Measurements from ENCODE around the gene KLK1. TPM values are rescaled to one million over a fixed set of nuclear protein-coding genes. Genes with fewer than 3 reads are reported as not detected.

KLK1 gene
- polyA plus RNA-seq, 3 donors, result 0.66 to 0.72 TPM; not detected in 1

- no peak overlapping the region for H3K4me3 Mint-ChIP-seq
- DNase-seq, result no peak
Observed at GRCh38 chr19:50808856-50809255, 14.7 kb downstream of the KLK1 start.

GRCh38 chr19:50804420-50805272 lies 18.9 kb downstream of the KLK1 start:
- Mint-ChIP-seq H3K4me1 (peaks cover 22% of the 10 kb centered on the region), H3K4me3 (peak overlapping the region; percentile 98 to 100), H3K36me3 (peaks cover 13 to 23% of the 10 kb centered on the region in 2 donors), H3K27ac (peak overlapping the region; percentile 99 to 100 (median 100)), H3K27me3 (ENCODE audit: low read depth in 3 of 3) (peaks cover 4 to 5% (median 5%) of the 10 kb centered on the region in 3 donors), H3K9me3 (no peaks in the 10 kb centered on the region)
- peak overlapping the region; percentile 90 to 98 for H3K27ac ChIP-seq (ENCODE audit: low read depth in 1 of 2, low read length in 2 of 2)
- H3K4me3 ChIP-seq (replicated peaks in 1 of 3; ENCODE audit: low read depth in 2 of 3, low read length in 3 of 3), result peak overlapping the region; percentile 69 to 99 (median 69)
- H3K4me2 ChIP-seq (replicated peaks; ENCODE audit: extremely low read depth, low read length, poor library complexity, severe bottlenecking), result peak overlapping the region; percentile 90
- peaks cover 41% of the 10 kb centered on the region for H3K79me2 ChIP-seq (ENCODE audit: insufficient read depth, low read length)
- intact Hi-C loops (cut with micrococcal nuclease), result loop anchor here (5.0 to 10.0 kb wide), 4 partner anchors 292 to 780 kb away; partner anchors contain the start of genes KCNC3 (in 2 of the 2), ASPDH (in 1 of the 2), JOSD2 (in 1 of the 2) and VRK3 (in 1 of the 2)
- H3K4me1 ChIP-seq (ENCODE audit: control insufficient read depth in 1 of 2, insufficient read depth in 2 of 2, low read length in 2 of 2), result peaks cover 18 to 20% of the 10 kb centered on the region in 2 donors
- H4K20me1 ChIP-seq (ENCODE audit: insufficient read depth, low read length), result no peaks in the 10 kb centered on the region
- peak; percentile 93 to 96 (median 96) for DNase-seq
- WGBS (ENCODE audit: insufficient coverage), result under 1% methylated on average over 60 of the region's 62 CpGs
- H3K27me3 ChIP-seq (ENCODE audit: control insufficient read depth in 2 of 2, insufficient read depth in 2 of 2, low read length in 2 of 2), result no peaks in the 10 kb centered on the region
- H3K9ac ChIP-seq (ENCODE audit: insufficient read depth, low read length, poor library complexity, severe bottlenecking), result peak overlapping the region; percentile 90
- peaks cover 5 to 8% of the 10 kb centered on the region in 2 donors for H3K36me3 ChIP-seq (replicated peaks in 1 of 2; ENCODE audit: control insufficient read depth in 1 of 2, insufficient read depth in 2 of 2, low read length in 2 of 2)
- peak overlapping the region; percentile 98 for H2AFZ ChIP-seq (ENCODE audit: insufficient read depth, low read depth, low read length, poor library complexity, severe bottlenecking)
- H3K9me3 ChIP-seq (replicated peaks in 1 of 2; ENCODE audit: control insufficient read depth in 1 of 2, insufficient read depth in 1 of 2, low read length in 2 of 2), result no peaks in the 10 kb centered on the region
- TF ChIP-seq, protein P1, sequence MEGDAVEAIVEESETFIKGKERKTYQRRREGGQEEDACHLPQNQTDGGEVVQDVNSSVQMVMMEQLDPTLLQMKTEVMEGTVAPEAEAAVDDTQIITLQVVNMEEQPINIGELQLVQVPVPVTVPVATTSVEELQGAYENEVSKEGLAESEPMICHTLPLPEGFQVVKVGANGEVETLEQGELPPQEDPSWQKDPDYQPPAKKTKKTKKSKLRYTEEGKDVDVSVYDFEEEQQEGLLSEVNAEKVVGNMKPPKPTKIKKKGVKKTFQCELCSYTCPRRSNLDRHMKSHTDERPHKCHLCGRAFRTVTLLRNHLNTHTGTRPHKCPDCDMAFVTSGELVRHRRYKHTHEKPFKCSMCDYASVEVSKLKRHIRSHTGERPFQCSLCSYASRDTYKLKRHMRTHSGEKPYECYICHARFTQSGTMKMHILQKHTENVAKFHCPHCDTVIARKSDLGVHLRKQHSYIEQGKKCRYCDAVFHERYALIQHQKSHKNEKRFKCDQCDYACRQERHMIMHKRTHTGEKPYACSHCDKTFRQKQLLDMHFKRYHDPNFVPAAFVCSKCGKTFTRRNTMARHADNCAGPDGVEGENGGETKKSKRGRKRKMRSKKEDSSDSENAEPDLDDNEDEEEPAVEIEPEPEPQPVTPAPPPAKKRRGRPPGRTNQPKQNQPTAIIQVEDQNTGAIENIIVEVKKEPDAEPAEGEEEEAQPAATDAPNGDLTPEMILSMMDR (IDR thresholded peaks at IDR 0.05), result no peak

More at GRCh38 chr19:50808856-50809255, 14.7 kb downstream of the KLK1 start:
- TF ChIP-seq, protein P1 (IDR thresholded peaks at IDR 0.05), result no peak
- H2AFZ ChIP-seq (ENCODE audit: insufficient read depth, low read depth, low read length, poor library complexity, severe bottlenecking), result no peak overlapping the region
- WGBS (ENCODE audit: insufficient coverage), result no CpG with 5 or more reads among the region's 1 CpG
- H3K9ac ChIP-seq (ENCODE audit: insufficient read depth, low read length, poor library complexity, severe bottlenecking), result no peak overlapping the region
- H3K36me3 Mint-ChIP-seq, result no peaks in the 10 kb centered on the region
- peaks cover 7% of the 10 kb centered on the region for H3K79me2 ChIP-seq (ENCODE audit: insufficient read depth, low read length)
- no peak overlapping the region for H3K27ac ChIP-seq (ENCODE audit: low read depth in 1 of 2, low read length in 2 of 2)
- no peak overlapping the region for H3K27ac Mint-ChIP-seq
- H3K9me3 ChIP-seq (replicated peaks in 1 of 2; ENCODE audit: control insufficient read depth in 1 of 2, insufficient read depth in 1 of 2, low read length in 2 of 2), result no peaks in the 10 kb centered on the region
- H3K4me1 ChIP-seq (ENCODE audit: control insufficient read depth in 1 of 2, insufficient read depth in 2 of 2, low read length in 2 of 2), result peaks cover 6 to 9% of the 10 kb centered on the region in 2 donors
- peaks cover 8 to 26% (median 14%) of the 10 kb centered on the region in 3 donors for H3K27me3 Mint-ChIP-seq (ENCODE audit: low read depth in 3 of 3)
- intact Hi-C loops (cut with micrococcal nuclease), result loop anchor here (10.0 kb wide), 2 partner anchors 484 to 784 kb away; partner anchors contain the start of genes KCNC3 (in 1 of the 2), VRK3 (in 1 of the 2) and ZNF473 (in 1 of the 2)
- H3K9me3 Mint-ChIP-seq, result no peaks in the 10 kb centered on the region
- no peaks in the 10 kb centered on the region for H3K36me3 ChIP-seq (replicated peaks in 1 of 2; ENCODE audit: control insufficient read depth in 1 of 2, insufficient read depth in 2 of 2, low read length in 2 of 2)
- H3K4me1 Mint-ChIP-seq, result peaks cover 9% of the 10 kb centered on the region
- no peaks in the 10 kb centered on the region for H3K27me3 ChIP-seq (ENCODE audit: control insufficient read depth in 2 of 2, insufficient read depth in 2 of 2, low read length in 2 of 2)
- H3K4me3 ChIP-seq (replicated peaks in 1 of 3; ENCODE audit: low read depth in 2 of 3, low read length in 3 of 3), result no peak overlapping the region
- H3K4me2 ChIP-seq (replicated peaks; ENCODE audit: extremely low read depth, low read length, poor library complexity, severe bottlenecking), result no peak overlapping the region
- H4K20me1 ChIP-seq (ENCODE audit: insufficient read depth, low read length), result no peaks in the 10 kb centered on the region
